DND-41 (cell line): ENCODE measurements around the gene AKT3.

Source experiments
- CTCF ChIP-seq: IDR thresholded peaks from 2 replicates; pipeline ENCODE4 v1.5.1; 2012; ENCODE audit warnings: borderline replicate concordance, low read length, moderate library complexity, mild to moderate bottlenecking; ENCODE audit not compliant: poor library complexity, severe bottlenecking; ENCODE audit errors: extremely low read depth
- EZH2 ChIP-seq: IDR thresholded peaks from 3 replicates; pipeline ENCODE4 v1.6.1; 2012; ENCODE audit warnings: borderline replicate concordance, low read depth, mild to moderate bottlenecking, moderate library complexity, low read length, inconsistent platforms; ENCODE audit not compliant: severe bottlenecking

DNA sequence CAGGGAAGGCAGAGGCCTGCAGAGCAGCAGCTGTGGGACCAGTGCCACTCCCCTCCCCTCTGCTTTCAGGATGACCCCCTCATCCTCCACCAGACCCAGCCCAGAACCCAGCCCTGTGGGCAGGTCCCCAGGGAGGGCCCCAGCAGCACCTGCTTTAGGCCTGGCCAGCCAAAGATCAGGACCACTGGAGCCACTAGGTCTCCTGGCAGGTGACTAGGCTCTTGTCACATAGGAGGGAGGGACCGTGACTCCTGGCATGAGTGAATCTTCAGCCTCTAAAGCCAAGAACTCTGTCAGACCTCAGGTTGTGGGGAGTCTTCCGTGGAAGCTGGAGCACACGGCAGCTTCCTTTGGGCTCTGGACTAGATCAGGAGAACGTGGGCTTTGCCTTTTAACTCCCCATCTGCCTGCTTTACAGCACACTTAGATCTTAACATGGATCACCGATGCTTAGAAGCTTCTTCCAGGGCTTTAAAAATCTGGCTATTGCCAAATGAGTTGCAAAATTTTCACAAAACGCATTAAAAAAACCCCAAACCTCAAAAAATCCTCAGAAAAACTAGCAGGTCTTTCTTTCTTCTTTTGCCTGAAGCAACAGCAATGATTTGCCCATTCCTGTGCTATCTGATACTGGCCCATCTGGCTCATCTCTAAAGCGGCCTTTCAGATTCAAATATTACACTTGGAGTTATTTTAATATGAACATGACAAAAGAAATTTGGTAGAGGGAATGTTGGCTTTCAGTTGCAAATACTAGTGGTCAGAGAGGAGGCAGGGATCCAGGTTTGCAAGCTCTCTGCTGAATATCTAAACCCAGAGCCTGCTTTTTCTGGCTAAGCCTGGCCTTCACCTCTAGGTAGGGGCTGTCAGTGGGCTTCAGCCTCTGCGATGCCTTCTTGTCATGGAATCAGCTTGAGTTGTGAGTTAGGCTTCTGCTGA lies 359.0 kb downstream of the AKT3 start:
- TF ChIP-seq CTCF: no peak
- TF ChIP-seq EZH2: no peak
